GM12874 (cell line): ENCODE measurements around the gene BMP5.

Experiments
- CTCF ChIP-seq: IDR thresholded peaks from 2 replicates; pipeline ENCODE4 v1.5.1; 2011; ENCODE audit warnings: low read depth, mild to moderate bottlenecking, control low read depth, low read length, moderate library complexity; ENCODE audit not compliant: insufficient read depth

The BMP5 gene

DNA sequence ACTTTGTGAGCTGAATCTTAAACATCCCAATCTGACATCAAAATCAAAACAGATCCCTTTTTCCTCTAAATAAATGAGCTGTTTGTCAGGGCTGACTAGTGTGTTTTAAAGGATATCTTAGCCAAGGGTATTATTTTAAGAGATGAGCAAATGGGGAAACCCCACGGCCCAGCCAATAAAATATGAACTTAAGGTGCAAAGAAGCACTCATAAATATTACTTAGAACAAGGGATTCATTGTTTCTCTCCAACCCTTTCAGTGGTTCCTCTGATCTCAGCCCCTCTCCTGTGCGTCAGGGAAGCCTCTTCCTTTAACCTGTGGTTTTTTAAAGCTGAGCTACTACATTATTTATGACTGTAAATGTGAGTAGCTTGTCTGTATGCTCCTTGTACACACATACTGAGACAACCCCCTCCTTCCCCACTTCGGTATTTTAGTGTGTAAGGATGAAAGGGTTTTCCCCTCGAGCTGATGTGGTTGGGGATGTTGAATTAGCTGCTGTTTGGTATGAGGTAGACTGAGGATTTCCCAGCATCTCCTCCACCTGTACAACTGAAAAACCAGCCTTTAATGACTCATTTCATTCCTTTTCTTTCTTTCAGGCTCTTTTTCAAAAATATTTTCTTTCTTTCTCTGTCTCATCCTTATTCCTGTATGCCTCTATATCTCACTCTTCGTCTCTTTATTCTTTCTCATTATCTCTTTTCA is 6.5 kb downstream of the BMP5 start:
- TF ChIP-seq CTCF: no peak

DNA sequence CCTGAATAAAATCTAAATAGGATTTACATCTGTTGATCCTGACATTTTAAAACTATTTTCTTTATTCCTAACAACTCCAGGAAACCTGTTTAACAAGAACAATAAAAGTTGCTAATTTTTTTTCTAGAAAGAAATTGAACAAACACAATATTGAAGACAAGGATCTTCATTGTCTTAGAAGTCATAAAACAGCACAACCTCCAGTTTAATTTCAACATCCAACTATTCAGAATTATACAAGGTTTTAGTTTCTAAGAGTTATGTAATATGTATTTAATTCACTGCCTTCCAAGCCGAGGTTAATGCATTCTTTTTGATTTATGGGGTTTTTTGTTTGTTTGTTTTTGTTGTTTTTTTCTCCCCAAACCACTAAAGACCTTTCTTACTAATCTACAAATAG is 7.2 kb downstream of the BMP5 start:
- no peak for TF ChIP-seq CTCF

DNA sequence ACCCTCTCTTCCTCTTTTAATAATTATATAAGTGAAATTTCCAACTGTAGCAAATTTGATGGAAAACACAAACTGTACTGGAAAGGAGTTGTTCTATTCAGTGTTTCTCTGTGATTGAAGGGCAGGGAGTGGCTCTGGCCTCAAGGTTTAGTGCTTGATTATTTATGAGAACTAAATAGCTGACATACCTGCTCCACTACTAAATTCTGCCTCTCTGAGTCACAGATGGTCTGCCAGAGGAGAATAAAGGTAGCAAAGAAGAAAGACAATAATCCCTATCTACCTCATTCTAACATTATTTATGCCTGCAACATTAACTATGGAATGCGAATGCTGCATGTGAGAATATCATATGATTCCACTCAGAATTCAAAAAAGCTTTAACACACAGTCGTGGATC is 9.3 kb downstream of the BMP5 start:
- no peak for TF ChIP-seq CTCF

- TF ChIP-seq CTCF: no peak
Measured at GRCh38 chr6:55853008-55854001, 22.1 kb downstream of the BMP5 start.

DNA sequence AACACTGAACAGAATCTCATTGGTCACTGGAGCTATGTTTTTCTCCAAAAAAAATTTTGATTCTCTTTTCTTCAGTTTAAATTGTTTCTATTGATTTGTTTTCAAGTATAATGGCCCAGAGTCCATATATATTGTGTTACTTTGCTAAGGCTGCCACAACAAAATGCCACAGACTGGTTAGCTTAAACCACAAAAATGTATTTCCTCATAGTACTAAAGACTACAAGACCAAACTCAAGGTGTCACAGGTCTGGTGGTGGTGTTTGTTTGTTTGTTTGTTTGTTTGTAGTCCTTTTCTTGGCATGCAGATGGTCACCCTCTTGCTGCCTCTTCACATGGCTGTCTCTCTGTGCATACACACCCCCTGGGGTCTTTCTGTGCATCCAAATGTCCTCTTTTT is 34.0 kb downstream of the BMP5 start:
- no peak for TF ChIP-seq CTCF

- no peak for TF ChIP-seq CTCF
Measured at GRCh38 chr6:55839080-55839479, 36.3 kb downstream of the BMP5 start.

- TF ChIP-seq CTCF: no peak
Measured at GRCh38 chr6:55836945-55837344, 38.4 kb downstream of the BMP5 start.
